Dendritic cell treated with granulocyte-macrophage colony-stimulating factor and Interleukin-4, amounts not matched to agents 40 ng/mL and 50 ng/mL, for 4 days (primary cell): Measurements from ENCODE around the gene TBX2.

Source experiments
- H3K27ac Mint-ChIP-seq: one replicate; pipeline ENCODE4 v1.8.0; 2022; ENCODE audit warnings: mild to moderate bottlenecking, mixed read lengths
- H3K27me3 Mint-ChIP-seq: one replicate; pipeline ENCODE4 v1.8.0; 2022; ENCODE audit warnings: mild to moderate bottlenecking, mixed read lengths
- H3K36me3 Mint-ChIP-seq: one replicate; pipeline ENCODE4 v1.8.0; 2022; ENCODE audit warnings: low read depth, mixed read lengths
- H3K4me1 Mint-ChIP-seq: one replicate; pipeline ENCODE4 v1.8.0; 2022; ENCODE audit warnings: low read depth, mixed read lengths
- H3K4me3 Mint-ChIP-seq: one replicate; pipeline ENCODE4 v1.8.0; 2022; ENCODE audit warnings: mild to moderate bottlenecking, moderate library complexity, mixed read lengths
- H3K9me3 Mint-ChIP-seq: one replicate; pipeline ENCODE4 v1.8.0; 2022; ENCODE audit warnings: mixed read lengths
- intact Hi-C: fragments of 100-400 bp; cut with micrococcal nuclease; formaldehyde crosslinking; loops from one replicate; pipeline ENCODE4 v1.15.0; 2022

The TBX2 gene

GRCh38 chr17:61414936-61415251, 15.3 kb downstream of the TBX2 start:
- no peak overlapping the region for H3K27ac Mint-ChIP-seq
- intact Hi-C loops: no loop called here
- H3K9me3 Mint-ChIP-seq: no peaks in the 10 kb centered on the region
- no peak overlapping the region for H3K4me3 Mint-ChIP-seq
- peaks cover 28% of the 10 kb centered on the region for H3K4me1 Mint-ChIP-seq
- peaks cover 87% of the 10 kb centered on the region for H3K27me3 Mint-ChIP-seq
- no peaks in the 10 kb centered on the region for H3K36me3 Mint-ChIP-seq

GRCh38 chr17:61415374-61416210, 15.9 kb downstream of the TBX2 start:
- no peak overlapping the region for H3K27ac Mint-ChIP-seq
- no peak overlapping the region for H3K4me3 Mint-ChIP-seq
- no peaks in the 10 kb centered on the region for H3K36me3 Mint-ChIP-seq
- H3K4me1 Mint-ChIP-seq: peaks cover 21% of the 10 kb centered on the region
- intact Hi-C loops: loop anchor here (2.0 kb wide), 1 partner anchor 135 kb away; no protein-coding TSS in a partner anchor
- no peaks in the 10 kb centered on the region for H3K9me3 Mint-ChIP-seq
- peaks cover 87% of the 10 kb centered on the region for H3K27me3 Mint-ChIP-seq

GRCh38 chr17:61416211-61416539, 16.5 kb downstream of the TBX2 start:
- peaks cover 19% of the 10 kb centered on the region for H3K4me1 Mint-ChIP-seq
- peaks cover 86% of the 10 kb centered on the region for H3K27me3 Mint-ChIP-seq
- no peak overlapping the region for H3K27ac Mint-ChIP-seq
- intact Hi-C loops: loop anchor here (2.0 kb wide), 1 partner anchor 135 kb away; no protein-coding TSS in a partner anchor
- no peaks in the 10 kb centered on the region for H3K36me3 Mint-ChIP-seq
- no peak overlapping the region for H3K4me3 Mint-ChIP-seq
- no peaks in the 10 kb centered on the region for H3K9me3 Mint-ChIP-seq

GRCh38 chr17:61416540-61417363, 17.1 kb downstream of the TBX2 start:
- Mint-ChIP-seq H3K36me3 (no peaks in the 10 kb centered on the region), H3K27ac (no peak overlapping the region), H3K4me3 (no peak overlapping the region)

GRCh38 chr17:61418449-61418848, 18.8 kb downstream of the TBX2 start:
- intact Hi-C loops: no loop called here
- Mint-ChIP-seq H3K36me3 (no peaks in the 10 kb centered on the region), H3K27ac (no peak overlapping the region), H3K4me1 (peaks cover 8% of the 10 kb centered on the region), H3K4me3 (no peak overlapping the region), H3K27me3 (peaks cover 83% of the 10 kb centered on the region), H3K9me3 (no peaks in the 10 kb centered on the region)

More at GRCh38 chr17:61416540-61417363, 17.1 kb downstream of the TBX2 start:
- H3K27me3 Mint-ChIP-seq: peaks cover 86% of the 10 kb centered on the region
- H3K9me3 Mint-ChIP-seq: no peaks in the 10 kb centered on the region
- peaks cover 14% of the 10 kb centered on the region for H3K4me1 Mint-ChIP-seq
- intact Hi-C loops: loop anchor here (2.0 kb wide), 1 partner anchor 134 kb away; no protein-coding TSS in a partner anchor

- peaks cover 8% of the 10 kb centered on the region for H3K4me1 Mint-ChIP-seq
- H3K4me3 Mint-ChIP-seq: no peak overlapping the region
- H3K9me3 Mint-ChIP-seq: no peaks in the 10 kb centered on the region
- intact Hi-C loops: no loop called here
- no peaks in the 10 kb centered on the region for H3K36me3 Mint-ChIP-seq
- peaks cover 78% of the 10 kb centered on the region for H3K27me3 Mint-ChIP-seq
- no peak overlapping the region for H3K27ac Mint-ChIP-seq
Measured at GRCh38 chr17:61419496-61420046, 19.9 kb downstream of the TBX2 start.

GRCh38 chr17:61420052-61420451, 20.4 kb downstream of the TBX2 start:
- Mint-ChIP-seq H3K4me3 (no peak overlapping the region), H3K4me1 (peaks cover 8% of the 10 kb centered on the region), H3K27me3 (peaks cover 75% of the 10 kb centered on the region), H3K27ac (no peak overlapping the region), H3K9me3 (no peaks in the 10 kb centered on the region), H3K36me3 (no peaks in the 10 kb centered on the region)
- intact Hi-C loops: no loop called here

- intact Hi-C loops: no loop called here
- Mint-ChIP-seq H3K27me3 (peaks cover 73% of the 10 kb centered on the region), H3K36me3 (no peaks in the 10 kb centered on the region), H3K4me3 (no peak overlapping the region), H3K9me3 (no peaks in the 10 kb centered on the region), H3K27ac (no peak overlapping the region), H3K4me1 (peaks cover 8% of the 10 kb centered on the region)
Measured at GRCh38 chr17:61420745-61421398, 21.2 kb downstream of the TBX2 start.

GRCh38 chr17:61421460-61421859, 21.8 kb downstream of the TBX2 start:
- Mint-ChIP-seq H3K27ac (no peak overlapping the region), H3K36me3 (no peaks in the 10 kb centered on the region), H3K27me3 (peaks cover 72% of the 10 kb centered on the region), H3K4me1 (peaks cover 7% of the 10 kb centered on the region), H3K4me3 (no peak overlapping the region), H3K9me3 (no peaks in the 10 kb centered on the region)
- intact Hi-C loops: no loop called here

GRCh38 chr17:61422116-61422799, 22.6 kb downstream of the TBX2 start:
- peaks cover 66% of the 10 kb centered on the region for H3K27me3 Mint-ChIP-seq
- H3K4me1 Mint-ChIP-seq: no peaks in the 10 kb centered on the region
- no peak overlapping the region for H3K27ac Mint-ChIP-seq
- intact Hi-C loops: no loop called here
- H3K9me3 Mint-ChIP-seq: no peaks in the 10 kb centered on the region
- H3K36me3 Mint-ChIP-seq: no peaks in the 10 kb centered on the region
- no peak overlapping the region for H3K4me3 Mint-ChIP-seq

GRCh38 chr17:61422869-61423268, 23.2 kb downstream of the TBX2 start:
- Mint-ChIP-seq H3K27me3 (peaks cover 68% of the 10 kb centered on the region), H3K9me3 (no peaks in the 10 kb centered on the region), H3K36me3 (no peaks in the 10 kb centered on the region), H3K4me1 (no peaks in the 10 kb centered on the region), H3K4me3 (no peak overlapping the region), H3K27ac (no peak overlapping the region)
- intact Hi-C loops: no loop called here

- Mint-ChIP-seq H3K36me3 (no peaks in the 10 kb centered on the region), H3K4me1 (no peaks in the 10 kb centered on the region), H3K4me3 (no peak overlapping the region), H3K27me3 (peaks cover 60% of the 10 kb centered on the region), H3K27ac (no peak overlapping the region), H3K9me3 (no peaks in the 10 kb centered on the region)
- intact Hi-C loops: no loop called here
Measured at GRCh38 chr17:61423967-61424649, 24.5 kb downstream of the TBX2 start.
